ENCODE data around the gene RNF125.
A peak's percentile ranks its signal among the peaks of the same experiment; 100 is the strongest.

RNF125 gene

DNA sequence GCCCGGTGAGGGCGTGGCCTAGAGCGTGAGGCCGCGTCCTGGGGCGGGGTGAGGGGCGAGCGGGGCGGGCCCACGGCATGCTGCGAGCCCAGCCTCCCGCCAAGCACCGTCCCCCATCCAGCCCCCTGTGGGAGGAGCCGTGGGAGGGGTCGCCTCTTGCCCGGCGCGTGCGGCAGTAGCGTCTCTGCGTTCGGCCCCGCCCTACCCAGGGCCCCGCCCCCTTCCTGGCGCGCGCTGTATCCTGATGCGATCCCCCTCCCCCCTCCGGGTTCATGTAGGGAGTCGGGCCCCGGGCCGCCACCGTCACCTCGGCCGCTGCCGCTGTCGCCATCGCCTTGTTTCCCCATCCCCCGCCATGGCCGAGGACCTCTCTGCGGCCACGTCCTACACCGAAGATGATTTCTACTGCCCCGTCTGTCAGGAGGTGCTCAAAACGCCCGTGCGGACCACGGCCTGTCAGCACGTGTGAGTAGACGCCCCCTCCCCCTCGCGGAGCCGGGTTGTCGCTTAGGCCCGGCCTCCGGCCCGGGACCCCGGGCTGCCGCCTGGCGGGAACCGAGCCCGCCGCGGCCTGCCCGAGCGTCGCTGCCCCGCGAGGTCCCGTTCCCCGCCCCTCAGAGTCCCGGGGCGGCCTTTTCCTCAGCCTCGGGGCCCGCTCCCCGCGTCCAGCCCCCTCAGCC, 73.9 kb downstream of the RNF125 start:
- peaks cover 18% of the 10 kb centered on the region for H3K36me3 Mint-ChIP-seq
- H3K4me1 Mint-ChIP-seq (ENCODE audit: low read depth), result peaks cover 45% of the 10 kb centered on the region
- no peaks in the 10 kb centered on the region for H3K9me3 Mint-ChIP-seq (ENCODE audit: low read depth)
- peak overlapping the region; percentile 98 for H3K27ac Mint-ChIP-seq
- no peaks in the 10 kb centered on the region for H3K27me3 Mint-ChIP-seq
- peak overlapping the region; percentile 98 for H3K4me3 Mint-ChIP-seq

DNA sequence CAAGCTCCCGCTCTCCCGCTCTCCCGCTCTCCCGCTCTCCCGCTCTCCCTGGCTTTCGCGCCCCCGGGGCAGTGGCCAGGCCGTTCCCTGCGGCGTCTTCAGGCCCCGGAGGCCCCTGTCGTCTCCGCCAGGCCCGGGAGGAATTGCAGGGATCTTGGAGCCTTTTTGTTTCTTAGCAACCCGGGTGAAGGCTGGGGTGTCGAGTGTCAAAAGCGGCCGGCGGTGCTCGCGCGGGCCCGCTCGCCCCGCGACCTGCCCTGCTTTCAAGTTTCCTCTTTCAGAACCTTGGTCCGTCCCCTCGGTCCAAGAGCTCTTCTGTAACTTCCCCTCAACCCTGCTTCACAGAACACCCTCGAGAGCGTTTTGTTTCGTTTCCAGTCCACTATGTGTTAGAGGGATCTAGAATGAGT, 74.5 kb downstream of the RNF125 start:
- peaks cover 18% of the 10 kb centered on the region for H3K36me3 Mint-ChIP-seq
- peak overlapping the region; percentile 94 for H3K27ac Mint-ChIP-seq

DNA sequence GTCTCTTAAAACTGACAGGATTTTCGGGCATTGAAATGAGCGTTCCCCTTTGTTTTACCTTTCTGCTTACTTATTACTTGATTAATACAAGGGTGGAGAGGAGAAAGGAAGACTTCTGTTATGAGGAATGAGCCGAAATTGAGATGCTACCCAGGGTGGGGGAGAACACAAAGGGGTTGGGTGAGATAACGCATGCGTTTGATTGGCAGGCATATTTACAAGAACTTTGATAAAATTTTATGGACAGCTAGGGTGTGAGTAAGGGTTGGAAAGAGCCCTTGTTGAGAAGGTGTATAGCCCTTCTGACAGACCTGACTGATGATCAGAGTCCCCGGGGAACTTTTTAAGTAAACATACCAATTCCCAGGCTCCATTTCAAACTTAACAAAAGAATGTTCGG, 74.9 kb downstream of the RNF125 start:
- Mint-ChIP-seq H3K4me1 (ENCODE audit: low read depth) (peaks cover 47% of the 10 kb centered on the region), H3K36me3 (peaks cover 18% of the 10 kb centered on the region), H3K27me3 (no peaks in the 10 kb centered on the region), H3K9me3 (ENCODE audit: low read depth) (no peaks in the 10 kb centered on the region), H3K4me3 (peak overlapping the region; percentile 98), H3K27ac (peak overlapping the region; percentile 94)

More for the DNA sequence above, 74.5 kb downstream of the RNF125 start:
- peaks cover 47% of the 10 kb centered on the region for H3K4me1 Mint-ChIP-seq (ENCODE audit: low read depth)
- H3K9me3 Mint-ChIP-seq (ENCODE audit: low read depth), result no peaks in the 10 kb centered on the region
- H3K4me3 Mint-ChIP-seq, result peak overlapping the region; percentile 98
- no peaks in the 10 kb centered on the region for H3K27me3 Mint-ChIP-seq

DNA sequence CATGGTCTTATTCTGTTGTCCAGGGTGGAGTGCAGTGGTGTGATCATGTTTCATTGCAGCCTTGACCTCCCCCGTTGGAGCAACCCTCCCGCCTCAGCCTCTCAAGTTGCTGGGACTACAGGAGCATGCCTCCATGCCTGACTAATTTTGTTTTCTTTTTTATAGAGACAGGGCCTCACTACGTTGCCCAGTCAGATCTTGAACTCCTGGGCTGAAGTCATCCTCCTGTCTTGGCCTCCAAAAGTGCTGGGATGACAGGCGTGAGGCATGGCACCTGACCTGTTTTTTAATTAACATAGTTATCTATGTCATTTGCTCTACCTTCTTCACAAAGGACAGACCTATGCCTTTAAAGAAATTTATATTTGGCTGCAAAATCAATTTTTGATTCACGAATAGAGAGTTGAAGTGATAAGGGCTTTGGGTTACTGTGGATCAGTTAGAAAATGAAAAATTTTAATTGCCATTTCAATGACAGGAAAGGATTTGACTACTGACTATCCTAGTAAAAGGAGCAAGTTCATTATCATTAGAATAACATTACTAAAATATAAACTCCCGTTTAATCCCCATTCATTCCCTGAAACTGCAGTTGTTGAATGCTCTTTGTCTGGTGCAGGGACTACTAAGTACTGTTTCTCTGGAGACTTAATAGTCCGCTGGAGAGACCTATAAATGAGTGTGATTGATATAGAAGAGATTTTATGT, 76.7 kb downstream of the RNF125 start:
- Mint-ChIP-seq H3K27me3 (no peaks in the 10 kb centered on the region), H3K9me3 (ENCODE audit: low read depth) (no peaks in the 10 kb centered on the region), H3K27ac (peak overlapping the region; percentile 84), H3K36me3 (peaks cover 20% of the 10 kb centered on the region), H3K4me3 (peak overlapping the region; percentile 92), H3K4me1 (ENCODE audit: low read depth) (peaks cover 58% of the 10 kb centered on the region)

DNA sequence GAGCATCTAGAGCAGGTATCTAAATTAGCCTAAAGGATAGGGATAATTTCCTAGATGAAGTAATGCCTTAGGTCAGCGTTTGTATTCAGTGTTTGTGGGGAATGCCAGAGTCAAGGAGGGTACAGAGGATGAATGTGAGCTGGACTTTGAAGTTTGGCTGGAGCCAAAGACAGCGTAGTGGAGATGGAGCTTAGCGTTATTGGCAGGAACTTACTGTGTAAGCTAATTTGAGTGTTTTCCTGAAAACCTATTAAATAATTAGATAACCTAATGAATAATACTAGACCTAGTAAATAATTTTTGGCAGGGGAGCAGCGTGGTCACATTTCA, 77.2 kb downstream of the RNF125 start:
- Mint-ChIP-seq H3K36me3 (peaks cover 21% of the 10 kb centered on the region), H3K27me3 (no peaks in the 10 kb centered on the region), H3K27ac (peak overlapping the region; percentile 82), H3K9me3 (ENCODE audit: low read depth) (no peaks in the 10 kb centered on the region), H3K4me3 (peak overlapping the region; percentile 92), H3K4me1 (ENCODE audit: low read depth) (peaks cover 61% of the 10 kb centered on the region)

DNA sequence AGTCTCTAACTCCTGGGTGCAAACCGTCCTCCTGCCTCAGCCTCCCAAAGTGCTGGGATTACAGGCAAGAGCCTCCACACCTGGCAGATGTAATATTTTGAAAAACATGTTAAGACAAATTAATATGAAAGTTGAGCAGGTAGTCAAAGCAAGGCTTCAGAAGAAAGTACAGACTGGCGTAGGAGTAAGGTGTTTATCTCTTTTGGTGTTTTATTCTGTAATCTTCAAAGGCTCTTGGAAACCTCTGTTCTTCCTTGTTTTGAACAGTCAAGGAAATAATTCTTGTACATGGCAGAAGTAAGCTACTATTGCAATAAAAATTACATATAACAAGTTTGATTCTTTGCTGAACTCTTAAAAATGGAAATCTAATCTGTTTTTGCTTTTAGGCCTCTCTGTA, 78.3 kb downstream of the RNF125 start:
- Mint-ChIP-seq H3K27ac (peak overlapping the region; percentile 82), H3K9me3 (ENCODE audit: low read depth) (no peaks in the 10 kb centered on the region), H3K4me1 (ENCODE audit: low read depth) (peaks cover 61% of the 10 kb centered on the region), H3K27me3 (no peaks in the 10 kb centered on the region), H3K36me3 (peaks cover 22% of the 10 kb centered on the region), H3K4me3 (peak overlapping the region; percentile 92)

DNA sequence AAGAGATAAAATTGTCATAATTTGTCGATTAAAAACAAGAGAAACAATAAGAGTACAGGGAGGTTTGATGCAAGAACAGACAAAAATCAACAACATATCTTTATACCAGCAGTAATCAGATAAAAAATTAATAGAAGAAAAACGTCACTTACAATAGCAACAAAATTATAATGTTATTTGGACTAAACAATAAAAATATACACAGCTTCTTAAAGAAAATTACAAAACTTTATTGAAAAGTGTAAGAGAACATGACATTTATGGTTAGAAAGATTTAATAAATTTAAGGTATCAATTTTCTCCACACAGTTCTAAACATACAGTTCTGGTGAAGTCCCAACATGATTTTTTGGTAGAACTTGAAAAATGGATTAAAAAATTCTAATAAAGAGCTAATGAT, 85.9 kb downstream of the RNF125 start:
- Mint-ChIP-seq H3K4me3 (no peak overlapping the region), H3K36me3 (peaks cover 7% of the 10 kb centered on the region), H3K4me1 (ENCODE audit: low read depth) (peaks cover 49% of the 10 kb centered on the region)

DNA sequence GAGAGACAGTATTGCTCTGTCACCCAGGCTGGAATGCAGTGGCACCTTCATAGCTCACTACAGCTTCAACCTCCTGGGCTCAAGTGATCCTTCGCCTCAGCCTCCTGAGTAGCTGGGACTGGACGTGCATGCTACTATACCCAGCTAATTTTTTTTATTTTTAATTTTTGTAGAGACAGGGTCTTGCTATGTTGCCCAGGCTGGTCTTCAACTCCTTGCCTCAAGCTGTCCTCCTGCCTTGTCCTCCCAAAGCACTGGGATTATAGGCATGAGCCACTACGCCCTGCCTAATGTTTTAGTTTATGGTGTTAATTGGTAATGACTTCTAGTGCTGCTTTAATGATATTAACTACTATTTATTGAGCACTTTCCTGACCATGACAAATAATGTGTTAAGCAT, 91.4 kb downstream of the RNF125 start:
- Mint-ChIP-seq H3K4me3 (peak overlapping the region; percentile 25), H3K27ac (peak overlapping the region; percentile 50), H3K4me1 (ENCODE audit: low read depth) (peaks cover 65% of the 10 kb centered on the region), H3K9me3 (ENCODE audit: low read depth) (no peaks in the 10 kb centered on the region), H3K36me3 (peaks cover 4% of the 10 kb centered on the region), H3K27me3 (no peaks in the 10 kb centered on the region)

More for the DNA sequence above, 85.9 kb downstream of the RNF125 start:
- H3K27ac Mint-ChIP-seq, result no peak overlapping the region
- H3K27me3 Mint-ChIP-seq, result no peaks in the 10 kb centered on the region
- no peaks in the 10 kb centered on the region for H3K9me3 Mint-ChIP-seq (ENCODE audit: low read depth)

DNA sequence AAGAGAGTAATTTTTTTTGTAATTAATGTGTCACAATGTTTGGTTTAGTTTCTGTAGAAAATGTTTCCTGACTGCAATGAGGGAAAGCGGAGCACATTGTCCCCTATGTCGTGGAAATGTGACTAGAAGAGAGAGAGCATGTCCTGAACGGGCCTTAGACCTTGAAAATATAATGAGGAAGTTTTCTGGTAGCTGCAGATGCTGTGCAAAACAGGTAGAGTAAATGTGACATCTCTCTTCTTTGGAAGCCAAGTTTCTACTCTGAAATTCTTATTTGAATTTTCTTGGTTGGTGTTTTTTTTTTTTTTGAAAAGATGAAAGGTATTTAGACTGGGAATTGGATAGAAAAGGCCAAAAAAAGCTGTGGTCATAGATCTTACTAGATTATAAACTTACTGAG, 93.1 kb downstream of the RNF125 start:
- Mint-ChIP-seq H3K27ac (peak overlapping the region; percentile 73), H3K27me3 (no peaks in the 10 kb centered on the region), H3K9me3 (ENCODE audit: low read depth) (no peaks in the 10 kb centered on the region), H3K4me3 (peak overlapping the region; percentile 18), H3K36me3 (peaks cover 9% of the 10 kb centered on the region), H3K4me1 (ENCODE audit: low read depth) (peaks cover 57% of the 10 kb centered on the region)

DNA sequence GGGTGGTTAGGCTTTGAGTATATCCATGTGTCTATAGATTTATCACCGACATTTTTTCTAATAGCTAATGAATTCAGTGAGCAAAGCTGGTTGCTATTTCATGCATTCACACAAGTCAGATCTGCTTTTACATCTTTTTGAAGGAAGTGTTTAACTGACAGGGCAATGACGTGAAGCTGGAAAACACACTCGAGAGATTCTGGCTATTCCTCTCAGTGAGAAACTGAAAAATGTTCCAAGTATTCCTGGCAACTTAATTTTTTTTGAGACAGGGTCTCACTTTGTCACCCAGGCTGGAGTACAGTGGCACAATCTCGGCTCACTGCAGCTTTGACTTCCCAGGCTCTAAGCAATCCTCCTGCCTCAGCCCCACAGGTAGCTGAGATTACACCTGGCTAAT, 94.2 kb downstream of the RNF125 start:
- Mint-ChIP-seq H3K27ac (peak overlapping the region; percentile 22), H3K9me3 (ENCODE audit: low read depth) (no peaks in the 10 kb centered on the region), H3K4me3 (no peak overlapping the region), H3K4me1 (ENCODE audit: low read depth) (peaks cover 60% of the 10 kb centered on the region), H3K27me3 (no peaks in the 10 kb centered on the region), H3K36me3 (peaks cover 9% of the 10 kb centered on the region)

DNA sequence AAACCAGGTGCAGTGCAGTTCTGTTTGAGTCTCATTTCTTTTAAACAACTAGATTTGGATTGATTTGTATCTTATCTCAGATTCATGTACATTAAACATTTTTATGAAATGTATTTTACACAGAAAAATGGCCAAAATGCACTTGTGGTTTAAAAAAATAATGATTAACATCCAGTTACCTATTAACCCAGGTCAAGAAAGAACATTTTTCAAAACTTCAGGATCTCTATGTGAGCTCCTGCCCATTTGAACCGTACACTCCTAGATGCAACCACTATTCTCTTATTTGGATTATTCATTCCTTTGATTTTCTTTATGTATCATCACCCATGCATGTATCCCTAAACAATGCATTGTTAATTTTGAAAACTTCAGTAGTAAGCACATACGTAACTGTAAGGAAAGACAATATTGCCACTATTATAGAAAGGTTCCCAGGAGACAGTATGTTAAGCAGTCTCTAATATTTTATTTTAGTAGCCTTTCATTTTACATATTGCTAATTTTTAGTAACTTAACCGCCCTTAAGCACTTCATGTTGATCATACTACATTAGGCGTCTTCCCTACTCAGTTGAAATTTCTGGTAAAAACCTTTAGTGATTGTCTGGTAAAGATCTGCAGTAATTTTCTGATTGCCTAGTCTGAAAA, 95.8 kb downstream of the RNF125 start:
- Mint-ChIP-seq H3K4me1 (ENCODE audit: low read depth) (peaks cover 53% of the 10 kb centered on the region), H3K4me3 (no peak overlapping the region), H3K27me3 (no peaks in the 10 kb centered on the region), H3K27ac (peak overlapping the region; percentile 13), H3K36me3 (peaks cover 9% of the 10 kb centered on the region), H3K9me3 (ENCODE audit: low read depth) (no peaks in the 10 kb centered on the region)

DNA sequence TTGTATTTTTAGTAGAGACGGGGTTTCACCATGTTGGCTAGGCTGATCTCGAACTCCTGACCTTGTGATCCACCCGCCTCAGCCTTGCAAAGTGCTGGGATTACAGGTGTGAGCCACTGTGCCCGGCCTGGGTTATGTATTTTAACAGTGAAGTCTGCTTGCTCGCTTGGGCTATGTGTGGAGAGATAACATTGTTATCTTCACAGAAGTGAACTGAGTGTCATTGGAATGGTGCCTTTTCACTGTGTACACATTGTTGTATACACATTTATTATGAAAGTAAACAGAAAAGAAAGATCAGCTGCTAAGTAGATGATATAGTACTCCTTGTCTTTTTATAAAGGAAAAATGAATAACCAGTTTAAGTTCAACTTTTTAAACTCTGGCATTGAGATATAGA, 103.4 kb downstream of the RNF125 start:
- H3K27me3 Mint-ChIP-seq, result no peaks in the 10 kb centered on the region
- peaks cover 19% of the 10 kb centered on the region for H3K4me1 Mint-ChIP-seq (ENCODE audit: low read depth)
- peaks cover 4% of the 10 kb centered on the region for H3K36me3 Mint-ChIP-seq
- H3K4me3 Mint-ChIP-seq, result no peak overlapping the region
- no peaks in the 10 kb centered on the region for H3K9me3 Mint-ChIP-seq (ENCODE audit: low read depth)
- H3K27ac Mint-ChIP-seq, result peak overlapping the region; percentile 77
